Fibroblast of the aortic adventitia (primary cell): ENCODE measurements around the gene IFNL3. TPM values are rescaled to one million over a fixed set of nuclear protein-coding genes. Genes with fewer than 3 reads are reported as not detected.
"Not testable (repeated sequence)": the region's sequence is repeated elsewhere in the genome, so short reads cannot be mapped to it uniquely, and the experiment has no call there.

Experiments
- DNase-seq: peaks from one replicate; pipeline ENCODE4 v3.0.0-alpha.2; 2010; ENCODE audit warnings: low read depth
- H3K4me3 ChIP-seq: 2 replicates; pipeline ENCODE4 v1.5.1; 2011; ENCODE audit warnings: low read depth, mild to moderate bottlenecking, control low read depth, low read length, moderate library complexity
- CTCF ChIP-seq: IDR thresholded peaks from 2 replicates; pipeline ENCODE4 v1.5.1; 2011; ENCODE audit warnings: mild to moderate bottlenecking, low read length, control low read depth, inconsistent platforms; ENCODE audit not compliant: insufficient read depth
- total RNA-seq: library from RNA; depleted of rRNA; stranded (reverse); fragments of >200 nt; gene quantifications from 2 replicates; pipeline ENCODE4 v1.2.3, GENCODE V29; 2012; ENCODE audit warnings: low replicate concordance

The IFNL3 gene
- total RNA-seq, 1 donor, result not detected

GRCh38 chr19:39270036-39270871, 25.4 kb upstream of the IFNL3 start:
- TF ChIP-seq CTCF, result no peak
- DNase-seq, result no peak

GRCh38 chr19:39269369-39269768, 24.6 kb upstream of the IFNL3 start:
- DNase-seq, H3K4me3 ChIP-seq: not testable (repeated sequence)

More at GRCh38 chr19:39270036-39270871, 25.4 kb upstream of the IFNL3 start:
- H3K4me3 ChIP-seq, result no peak overlapping the region

- DNase-seq, H3K4me3 ChIP-seq: not testable (repeated sequence)
Observed at GRCh38 chr19:39268531-39269223, 23.9 kb upstream of the IFNL3 start.

- DNase-seq, H3K4me3 ChIP-seq: not testable (repeated sequence)
Observed at GRCh38 chr19:39268085-39268484, 23.3 kb upstream of the IFNL3 start, which contains the start of gene IFNL2. TSS of gene IFNL2 (plus strand) at chr19:39268396. CDS start at chr19:39268569, 173 bp downstream.

GRCh38 chr19:39265321-39265916, 20.6 kb upstream of the IFNL3 start:
- no peak for TF ChIP-seq CTCF
- H3K4me3 ChIP-seq, result no peak overlapping the region
- no peak for DNase-seq

- no peak overlapping the region for H3K4me3 ChIP-seq
- TF ChIP-seq CTCF, result no peak
- DNase-seq, result no peak
Observed at GRCh38 chr19:39264306-39265290, 19.8 kb upstream of the IFNL3 start.

GRCh38 chr19:39263912-39264305, 19.1 kb upstream of the IFNL3 start:
- no peak overlapping the region for H3K4me3 ChIP-seq
- DNase-seq, result no peak
- no peak for TF ChIP-seq CTCF
